Measurements from ENCODE around the gene SASH1. TPM values are rescaled to one million over a fixed set of nuclear protein-coding genes. Genes with fewer than 3 reads are reported as not detected.

The SASH1 gene
- polyA plus RNA-seq, 1 donor from 2014 or later, result 7.0 TPM

DNA sequence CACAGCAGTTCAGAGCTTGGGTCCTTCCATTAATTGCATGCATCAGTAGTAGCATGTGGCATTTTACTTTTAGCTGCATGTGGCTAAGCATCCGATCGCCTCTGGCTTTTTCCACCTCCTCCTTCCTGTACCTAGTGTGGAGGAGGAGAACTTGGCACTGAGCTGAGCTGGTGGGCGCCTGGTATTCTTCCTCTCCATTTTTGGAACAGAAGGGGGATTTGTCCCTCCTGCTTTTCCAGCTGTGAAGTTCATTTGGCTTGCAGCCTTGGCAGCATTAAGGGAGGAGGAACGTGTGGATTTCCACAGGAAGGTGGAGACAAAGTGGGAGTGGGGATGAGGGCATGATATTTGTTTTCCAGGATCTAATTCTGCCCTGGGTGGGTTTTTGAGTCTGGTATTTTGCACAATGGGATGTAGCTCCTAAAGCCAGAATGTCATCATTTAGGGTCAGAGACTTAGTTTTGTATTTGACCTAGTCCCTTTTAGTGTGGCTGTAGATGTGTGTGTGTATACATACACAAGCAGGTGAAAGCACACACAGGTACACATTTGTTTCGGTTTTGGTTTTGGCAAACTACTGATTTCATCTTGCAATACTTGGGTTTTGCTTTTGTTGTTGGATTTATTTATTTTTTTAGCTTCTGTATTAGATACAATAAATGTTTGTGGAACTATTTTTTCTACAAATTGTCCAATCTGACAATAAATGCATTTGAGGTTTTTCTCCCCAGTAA is 90.0 kb downstream of the SASH1 start:
- H3K4me2 ChIP-seq (ENCODE audit: low read length), result no peak overlapping the region
- no peak for TF ChIP-seq EP300 (conservative IDR thresholded peaks at IDR 0.05; ENCODE audit: poor library complexity, severe bottlenecking)
- no peak for TF ChIP-seq SMC3 (conservative IDR thresholded peaks at IDR 0.05; ENCODE audit: poor library complexity)
- TF ChIP-seq TAF1 (IDR thresholded peaks at IDR 0.05; ENCODE audit: low read depth), result no peak
- no peak for TF ChIP-seq MXI1 (conservative IDR thresholded peaks at IDR 0.05; ENCODE audit: poor library complexity, severe bottlenecking)
- no peak for TF ChIP-seq RAD21 (conservative IDR thresholded peaks at IDR 0.05)
- no peak for TF ChIP-seq POLR2AphosphoS5 (IDR thresholded peaks at IDR 0.05)
- TF ChIP-seq EZH2 (IDR thresholded peaks at IDR 0.05; ENCODE audit: borderline replicate concordance, insufficient read depth, low read length, poor library complexity, severe bottlenecking), result no peak
- TF ChIP-seq, protein P1, sequence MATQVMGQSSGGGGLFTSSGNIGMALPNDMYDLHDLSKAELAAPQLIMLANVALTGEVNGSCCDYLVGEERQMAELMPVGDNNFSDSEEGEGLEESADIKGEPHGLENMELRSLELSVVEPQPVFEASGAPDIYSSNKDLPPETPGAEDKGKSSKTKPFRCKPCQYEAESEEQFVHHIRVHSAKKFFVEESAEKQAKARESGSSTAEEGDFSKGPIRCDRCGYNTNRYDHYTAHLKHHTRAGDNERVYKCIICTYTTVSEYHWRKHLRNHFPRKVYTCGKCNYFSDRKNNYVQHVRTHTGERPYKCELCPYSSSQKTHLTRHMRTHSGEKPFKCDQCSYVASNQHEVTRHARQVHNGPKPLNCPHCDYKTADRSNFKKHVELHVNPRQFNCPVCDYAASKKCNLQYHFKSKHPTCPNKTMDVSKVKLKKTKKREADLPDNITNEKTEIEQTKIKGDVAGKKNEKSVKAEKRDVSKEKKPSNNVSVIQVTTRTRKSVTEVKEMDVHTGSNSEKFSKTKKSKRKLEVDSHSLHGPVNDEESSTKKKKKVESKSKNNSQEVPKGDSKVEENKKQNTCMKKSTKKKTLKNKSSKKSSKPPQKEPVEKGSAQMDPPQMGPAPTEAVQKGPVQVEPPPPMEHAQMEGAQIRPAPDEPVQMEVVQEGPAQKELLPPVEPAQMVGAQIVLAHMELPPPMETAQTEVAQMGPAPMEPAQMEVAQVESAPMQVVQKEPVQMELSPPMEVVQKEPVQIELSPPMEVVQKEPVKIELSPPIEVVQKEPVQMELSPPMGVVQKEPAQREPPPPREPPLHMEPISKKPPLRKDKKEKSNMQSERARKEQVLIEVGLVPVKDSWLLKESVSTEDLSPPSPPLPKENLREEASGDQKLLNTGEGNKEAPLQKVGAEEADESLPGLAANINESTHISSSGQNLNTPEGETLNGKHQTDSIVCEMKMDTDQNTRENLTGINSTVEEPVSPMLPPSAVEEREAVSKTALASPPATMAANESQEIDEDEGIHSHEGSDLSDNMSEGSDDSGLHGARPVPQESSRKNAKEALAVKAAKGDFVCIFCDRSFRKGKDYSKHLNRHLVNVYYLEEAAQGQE (IDR thresholded peaks at IDR 0.05; ENCODE audit: borderline replicate concordance), result no peak
- TF ChIP-seq, protein P2, sequence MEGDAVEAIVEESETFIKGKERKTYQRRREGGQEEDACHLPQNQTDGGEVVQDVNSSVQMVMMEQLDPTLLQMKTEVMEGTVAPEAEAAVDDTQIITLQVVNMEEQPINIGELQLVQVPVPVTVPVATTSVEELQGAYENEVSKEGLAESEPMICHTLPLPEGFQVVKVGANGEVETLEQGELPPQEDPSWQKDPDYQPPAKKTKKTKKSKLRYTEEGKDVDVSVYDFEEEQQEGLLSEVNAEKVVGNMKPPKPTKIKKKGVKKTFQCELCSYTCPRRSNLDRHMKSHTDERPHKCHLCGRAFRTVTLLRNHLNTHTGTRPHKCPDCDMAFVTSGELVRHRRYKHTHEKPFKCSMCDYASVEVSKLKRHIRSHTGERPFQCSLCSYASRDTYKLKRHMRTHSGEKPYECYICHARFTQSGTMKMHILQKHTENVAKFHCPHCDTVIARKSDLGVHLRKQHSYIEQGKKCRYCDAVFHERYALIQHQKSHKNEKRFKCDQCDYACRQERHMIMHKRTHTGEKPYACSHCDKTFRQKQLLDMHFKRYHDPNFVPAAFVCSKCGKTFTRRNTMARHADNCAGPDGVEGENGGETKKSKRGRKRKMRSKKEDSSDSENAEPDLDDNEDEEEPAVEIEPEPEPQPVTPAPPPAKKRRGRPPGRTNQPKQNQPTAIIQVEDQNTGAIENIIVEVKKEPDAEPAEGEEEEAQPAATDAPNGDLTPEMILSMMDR (IDR thresholded peaks at IDR 0.05; ENCODE audit: poor library complexity, severe bottlenecking), result no peak

DNA sequence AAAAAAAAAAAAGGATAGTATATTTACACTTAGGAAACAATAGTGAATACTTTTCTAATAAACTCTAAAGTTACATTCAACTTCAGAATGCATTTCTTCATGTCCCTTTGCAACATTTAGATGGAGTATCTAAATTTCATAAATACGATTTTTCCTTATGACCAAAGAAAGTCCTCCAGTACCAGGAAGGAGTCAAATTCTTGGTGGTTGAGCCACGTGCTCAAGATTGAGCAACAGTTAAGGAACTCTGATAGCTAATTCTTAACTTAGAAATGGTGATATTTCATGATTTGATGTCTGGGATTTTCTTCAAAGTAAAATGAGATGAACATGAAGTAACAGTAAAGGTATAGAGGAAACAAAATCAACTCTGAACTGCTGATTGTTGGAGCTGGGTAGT is 92.7 kb downstream of the SASH1 start:
- Histone ChIP-seq H4K20me1 (ENCODE audit: insufficient read depth) (no peaks in the 10 kb centered on the region), H3K4me3 (ENCODE audit: low read length) (no peak overlapping the region), H2AFZ (ENCODE audit: low read depth, low read length) (no peak overlapping the region), H3K36me3 (ENCODE audit: insufficient read depth, low read length) (no peaks in the 10 kb centered on the region), H3K27ac (ENCODE audit: low read length) (no peak overlapping the region), H3F3A (ENCODE audit: insufficient read depth, low read length, poor library complexity, severe bottlenecking) (no peaks in the 10 kb centered on the region), H3K9me2 (ENCODE audit: insufficient read depth, low read length) (no peaks in the 10 kb centered on the region), H3K79me2 (replicated peaks; ENCODE audit: insufficient read depth, low read length) (no peaks in the 10 kb centered on the region), H3K4me2 (ENCODE audit: low read length) (no peak overlapping the region), H3K9me3 (ENCODE audit: low read length) (no peaks in the 10 kb centered on the region), H3K27me3 (ENCODE audit: insufficient read depth, low read depth, low read length) (no peaks in the 10 kb centered on the region), H3K9ac (ENCODE audit: low read length) (no peak overlapping the region)
- TF ChIP-seq POLR2AphosphoS5 (IDR thresholded peaks at IDR 0.05), result no peak
- TF ChIP-seq, protein P2 (IDR thresholded peaks at IDR 0.05; ENCODE audit: poor library complexity, severe bottlenecking), result no peak

More for the DNA sequence above, 90.0 kb downstream of the SASH1 start:
- no peaks in the 10 kb centered on the region for H3F3A ChIP-seq (ENCODE audit: insufficient read depth, low read length, poor library complexity, severe bottlenecking)
- H2AFZ ChIP-seq (ENCODE audit: low read depth, low read length), result no peak overlapping the region
- no peak overlapping the region for H3K4me3 ChIP-seq (ENCODE audit: low read length)
- H4K20me1 ChIP-seq (ENCODE audit: insufficient read depth), result no peaks in the 10 kb centered on the region
- no peaks in the 10 kb centered on the region for H3K27me3 ChIP-seq (ENCODE audit: insufficient read depth, low read depth, low read length)
- no peaks in the 10 kb centered on the region for H3K36me3 ChIP-seq (ENCODE audit: insufficient read depth, low read length)
- H3K27ac ChIP-seq (ENCODE audit: low read length), result no peak overlapping the region
- no peaks in the 10 kb centered on the region for H3K9me3 ChIP-seq (ENCODE audit: low read length)
- no peaks in the 10 kb centered on the region for H3K79me2 ChIP-seq (replicated peaks; ENCODE audit: insufficient read depth, low read length)
- no peak overlapping the region for H3K9ac ChIP-seq (ENCODE audit: low read length)
- no peaks in the 10 kb centered on the region for H3K9me2 ChIP-seq (ENCODE audit: insufficient read depth, low read length)

Data from neural cell (in vitro differentiated cells).